WTC11 (cell line): ENCODE data around the gene UPF1. TPM values are rescaled to one million over a fixed set of nuclear protein-coding genes. Genes with fewer than 3 reads are reported as not detected.

ENCODE experiments used
- ATAC-seq: fragments of 200-7000 bp; cut with Tn5 transposase; 2 replicates; pipeline ENCODE4 v1.10.0; 2021; ENCODE audit warnings: mild to moderate bottlenecking, moderate library complexity
- CTCF ChIA-PET: fragments of 300-600 bp; sonication (Branson Sonifier 250); formaldehyde crosslinking; loops from one replicate; lab custom pipeline; 2021; ENCODE audit warnings: antibody characterized with exemption; lab: Charles Lee
- POLR2A ChIA-PET: fragments of 350-600 bp; sonication (Branson Sonifier 250); formaldehyde crosslinking; loops from one replicate; lab custom pipeline; 2021; ENCODE audit warnings: antibody characterized with exemption; lab: Charles Lee
- DNase-seq: peaks from one replicate; pipeline ENCODE4 v3.0.0; 2021; ENCODE audit warnings: low spot score
- H3K27ac Mint-ChIP-seq: 2 replicates; pipeline ENCODE4 v1.8.0; 2021; ENCODE audit warnings: mixed read lengths
- H3K27me3 Mint-ChIP-seq: 2 replicates; pipeline ENCODE4 v1.8.0; 2021; ENCODE audit warnings: low read depth, mild to moderate bottlenecking, moderate library complexity, mixed read lengths
- H3K36me3 Mint-ChIP-seq: 2 replicates; pipeline ENCODE4 v1.8.0; 2021; ENCODE audit warnings: mixed read lengths
- H3K4me1 Mint-ChIP-seq: 2 replicates; pipeline ENCODE4 v1.8.0; 2022; ENCODE audit warnings: mixed read lengths
- H3K4me3 Mint-ChIP-seq: 2 replicates; pipeline ENCODE4 v1.8.0; 2021; ENCODE audit warnings: mild to moderate bottlenecking, moderate library complexity, mixed read lengths
- H3K9me3 Mint-ChIP-seq: 2 replicates; pipeline ENCODE4 v1.8.0; 2021; ENCODE audit warnings: mixed read lengths
- CREB1 ChIP-seq: sonication (generic); formaldehyde crosslinking; IDR thresholded peaks from 2 replicates; pipeline ENCODE4 v1.8.0; 2023; ENCODE audit warnings: mild to moderate bottlenecking, missing genetic modification reagents
- GRHL2 ChIP-seq: fragments of 250-450 bp; sonication (Bioruptor Pico); IDR thresholded peaks from 2 replicates; pipeline ENCODE4 v1.8.0; 2022; ENCODE audit warnings: mild to moderate bottlenecking, moderate library complexity; ENCODE audit not compliant: insufficient replicate concordance, severe bottlenecking
- IRF2 ChIP-seq: sonication (generic); formaldehyde crosslinking; IDR thresholded peaks from 2 replicates; pipeline ENCODE4 v1.8.0; 2022; ENCODE audit warnings: low read depth, missing genetic modification reagents, borderline replicate concordance
- MXD4 ChIP-seq: fragments of 250-450 bp; sonication (Bioruptor Pico); IDR thresholded peaks from 2 replicates; pipeline ENCODE4 v1.8.0; 2021; ENCODE audit warnings: mild to moderate bottlenecking, moderate library complexity, borderline replicate concordance
- NFE2L1 ChIP-seq: sonication (generic); formaldehyde crosslinking; IDR thresholded peaks from 2 replicates; pipeline ENCODE4 v1.8.1; 2023; ENCODE audit warnings: missing genetic modification reagents
- NFYB ChIP-seq: sonication (generic); formaldehyde crosslinking; conservative IDR thresholded peaks from 2 replicates; pipeline ENCODE4 v1.8.0; 2022; ENCODE audit warnings: low read depth, missing genetic modification reagents
- NR2C2 ChIP-seq: sonication (generic); formaldehyde crosslinking; IDR thresholded peaks from 2 replicates; pipeline ENCODE4 v1.8.0; 2022; ENCODE audit warnings: mild to moderate bottlenecking, missing genetic modification reagents
- SMAD3 ChIP-seq: sonication (generic); formaldehyde crosslinking; IDR thresholded peaks from 2 replicates; pipeline ENCODE4 v1.8.0; 2022; ENCODE audit warnings: missing genetic modification reagents, mild to moderate bottlenecking, borderline replicate concordance
- ZNF317 ChIP-seq: sonication (generic); formaldehyde crosslinking; IDR thresholded peaks from 2 replicates; pipeline ENCODE4 v1.8.1; 2023; ENCODE audit warnings: low read depth, mild to moderate bottlenecking, moderate library complexity, missing genetic modification reagents, borderline replicate concordance
- ZNF416 ChIP-seq: fragments of 250-450 bp; sonication (Bioruptor Pico); IDR thresholded peaks from 2 replicates; pipeline ENCODE4 v1.9.0; 2021; ENCODE audit warnings: mild to moderate bottlenecking, inconsistent platforms
- total RNA-seq: library from RNA; stranded (reverse); gene quantifications from 3 replicates; pipeline ENCODE4 v1.2.3, GENCODE V29; 2021
- TF ChIP-seq, protein P1 (sequence below): fragments of 250-450 bp; sonication (Bioruptor Pico); IDR thresholded peaks from 2 replicates; pipeline ENCODE4 v2.1.2; 2022; ENCODE audit warnings: mild to moderate bottlenecking, moderate library complexity
- TF ChIP-seq, protein P2 (sequence below): sonication (generic); formaldehyde crosslinking; IDR thresholded peaks from 2 replicates; pipeline ENCODE4 v1.8.1; 2023; ENCODE audit warnings: mild to moderate bottlenecking, missing genetic modification reagents, moderate library complexity
- TF ChIP-seq, protein P3 (sequence below): sonication (generic); formaldehyde crosslinking; IDR thresholded peaks from 2 replicates; pipeline ENCODE4 v1.8.0; 2023; ENCODE audit warnings: missing genetic modification reagents
- TF ChIP-seq, protein P4 (sequence below): sonication (generic); formaldehyde crosslinking; conservative IDR thresholded peaks from 2 replicates; pipeline ENCODE4 v1.8.1; 2023; ENCODE audit warnings: mild to moderate bottlenecking, low read depth, missing genetic modification reagents, moderate library complexity
- TF ChIP-seq, protein P5 (sequence below): fragments of 250-450 bp; sonication (Bioruptor Pico); IDR thresholded peaks from 2 replicates; pipeline ENCODE4 v1.9.0; 2021; ENCODE audit warnings: mild to moderate bottlenecking, borderline replicate concordance
- TF ChIP-seq, protein P6 (sequence below): fragments of 250-450 bp; sonication (Bioruptor Pico); conservative IDR thresholded peaks from 2 replicates; pipeline ENCODE4 v1.9.0; 2021; ENCODE audit warnings: mild to moderate bottlenecking
- TF ChIP-seq, protein P7 (sequence below): sonication (generic); formaldehyde crosslinking; conservative IDR thresholded peaks from 2 replicates; pipeline ENCODE4 v1.8.1; 2022; ENCODE audit warnings: mild to moderate bottlenecking, missing genetic modification reagents
- TF ChIP-seq, protein P8 (sequence below): sonication (generic); formaldehyde crosslinking; IDR thresholded peaks from 2 replicates; pipeline ENCODE4 v1.8.0; 2023; ENCODE audit warnings: missing genetic modification reagents, mild to moderate bottlenecking, borderline replicate concordance

The UPF1 gene
- total RNA-seq, 1 experiment from 2014 or later: 82.5 TPM

DNA sequence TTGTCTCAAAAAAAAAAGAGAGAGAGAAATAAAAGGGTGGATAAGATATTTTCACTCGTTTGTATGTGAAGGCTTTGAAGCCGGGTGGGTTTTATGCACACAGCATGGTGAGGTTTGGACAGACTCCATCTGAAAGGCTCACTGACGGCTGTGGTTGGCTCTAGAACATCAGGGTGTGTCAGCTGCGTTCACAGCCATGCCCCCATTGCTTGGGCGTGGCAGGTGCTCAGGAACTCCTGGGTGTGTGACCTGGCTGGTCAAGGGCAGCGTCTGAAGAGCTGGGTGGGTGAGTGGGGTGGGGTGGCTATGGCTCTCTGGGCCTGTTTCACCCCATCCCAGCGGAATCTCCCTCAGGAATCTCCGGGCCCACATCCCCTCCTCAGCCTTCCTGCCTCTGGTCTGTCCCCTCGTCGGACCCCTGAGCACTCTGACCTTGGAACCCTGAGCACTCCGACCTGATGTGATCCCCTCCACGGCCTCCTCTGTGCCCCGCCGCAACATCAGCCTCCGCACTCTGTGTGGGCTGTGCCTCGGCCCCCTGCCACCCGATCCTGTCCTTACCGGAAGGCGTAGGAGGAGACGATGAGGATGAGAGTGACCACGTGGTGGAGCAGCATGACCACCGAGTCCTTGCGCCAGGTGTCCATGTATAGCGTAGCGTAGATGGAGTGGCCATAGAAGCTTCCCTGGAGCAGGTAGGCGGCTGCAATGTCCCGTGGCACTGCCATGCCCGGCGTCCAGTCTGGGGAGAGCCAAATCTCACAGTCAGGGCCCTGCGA is 52.0 kb downstream of the UPF1 start:
- H3K9me3 Mint-ChIP-seq: peaks cover 3% of the 10 kb centered on the region
- no peak overlapping the region for H3K27ac Mint-ChIP-seq
- no peaks in the 10 kb centered on the region for H3K4me1 Mint-ChIP-seq
- H3K36me3 Mint-ChIP-seq: peaks cover 18% of the 10 kb centered on the region
- no peaks in the 10 kb centered on the region for H3K27me3 Mint-ChIP-seq
- ChIA-PET POLR2A (no interaction called here), CTCF (no interaction called here)
- DNase-seq (no peak), ATAC-seq (no peak)
- no peak overlapping the region for H3K4me3 Mint-ChIP-seq
- TF ChIP-seq, protein P1, sequence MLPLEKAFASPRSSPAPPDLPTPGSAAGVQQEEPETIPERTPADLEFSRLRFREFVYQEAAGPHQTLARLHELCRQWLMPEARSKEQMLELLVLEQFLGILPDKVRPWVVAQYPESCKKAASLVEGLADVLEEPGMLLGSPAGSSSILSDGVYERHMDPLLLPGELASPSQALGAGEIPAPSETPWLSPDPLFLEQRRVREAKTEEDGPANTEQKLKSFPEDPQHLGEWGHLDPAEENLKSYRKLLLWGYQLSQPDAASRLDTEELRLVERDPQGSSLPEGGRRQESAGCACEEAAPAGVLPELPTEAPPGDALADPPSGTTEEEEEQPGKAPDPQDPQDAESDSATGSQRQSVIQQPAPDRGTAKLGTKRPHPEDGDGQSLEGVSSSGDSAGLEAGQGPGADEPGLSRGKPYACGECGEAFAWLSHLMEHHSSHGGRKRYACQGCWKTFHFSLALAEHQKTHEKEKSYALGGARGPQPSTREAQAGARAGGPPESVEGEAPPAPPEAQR (CRISPR knock-in tag): no peak
- TF ChIP-seq, protein P2, sequence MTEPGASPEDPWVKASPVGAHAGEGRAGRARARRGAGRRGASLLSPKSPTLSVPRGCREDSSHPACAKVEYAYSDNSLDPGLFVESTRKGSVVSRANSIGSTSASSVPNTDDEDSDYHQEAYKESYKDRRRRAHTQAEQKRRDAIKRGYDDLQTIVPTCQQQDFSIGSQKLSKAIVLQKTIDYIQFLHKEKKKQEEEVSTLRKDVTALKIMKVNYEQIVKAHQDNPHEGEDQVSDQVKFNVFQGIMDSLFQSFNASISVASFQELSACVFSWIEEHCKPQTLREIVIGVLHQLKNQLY (CRISPR knock-in tag): no peak
- TF ChIP-seq CREB1: no peak
- TF ChIP-seq GRHL2 (CRISPR knock-in tag): no peak
- TF ChIP-seq, protein P3, sequence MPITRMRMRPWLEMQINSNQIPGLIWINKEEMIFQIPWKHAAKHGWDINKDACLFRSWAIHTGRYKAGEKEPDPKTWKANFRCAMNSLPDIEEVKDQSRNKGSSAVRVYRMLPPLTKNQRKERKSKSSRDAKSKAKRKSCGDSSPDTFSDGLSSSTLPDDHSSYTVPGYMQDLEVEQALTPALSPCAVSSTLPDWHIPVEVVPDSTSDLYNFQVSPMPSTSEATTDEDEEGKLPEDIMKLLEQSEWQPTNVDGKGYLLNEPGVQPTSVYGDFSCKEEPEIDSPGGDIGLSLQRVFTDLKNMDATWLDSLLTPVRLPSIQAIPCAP (CRISPR knock-in tag): no peak
- no peak for TF ChIP-seq ZNF317 (CRISPR knock-in tag)
- TF ChIP-seq, protein P4, sequence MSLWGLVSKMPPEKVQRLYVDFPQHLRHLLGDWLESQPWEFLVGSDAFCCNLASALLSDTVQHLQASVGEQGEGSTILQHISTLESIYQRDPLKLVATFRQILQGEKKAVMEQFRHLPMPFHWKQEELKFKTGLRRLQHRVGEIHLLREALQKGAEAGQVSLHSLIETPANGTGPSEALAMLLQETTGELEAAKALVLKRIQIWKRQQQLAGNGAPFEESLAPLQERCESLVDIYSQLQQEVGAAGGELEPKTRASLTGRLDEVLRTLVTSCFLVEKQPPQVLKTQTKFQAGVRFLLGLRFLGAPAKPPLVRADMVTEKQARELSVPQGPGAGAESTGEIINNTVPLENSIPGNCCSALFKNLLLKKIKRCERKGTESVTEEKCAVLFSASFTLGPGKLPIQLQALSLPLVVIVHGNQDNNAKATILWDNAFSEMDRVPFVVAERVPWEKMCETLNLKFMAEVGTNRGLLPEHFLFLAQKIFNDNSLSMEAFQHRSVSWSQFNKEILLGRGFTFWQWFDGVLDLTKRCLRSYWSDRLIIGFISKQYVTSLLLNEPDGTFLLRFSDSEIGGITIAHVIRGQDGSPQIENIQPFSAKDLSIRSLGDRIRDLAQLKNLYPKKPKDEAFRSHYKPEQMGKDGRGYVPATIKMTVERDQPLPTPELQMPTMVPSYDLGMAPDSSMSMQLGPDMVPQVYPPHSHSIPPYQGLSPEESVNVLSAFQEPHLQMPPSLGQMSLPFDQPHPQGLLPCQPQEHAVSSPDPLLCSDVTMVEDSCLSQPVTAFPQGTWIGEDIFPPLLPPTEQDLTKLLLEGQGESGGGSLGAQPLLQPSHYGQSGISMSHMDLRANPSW: no peak
- TF ChIP-seq, protein P5, sequence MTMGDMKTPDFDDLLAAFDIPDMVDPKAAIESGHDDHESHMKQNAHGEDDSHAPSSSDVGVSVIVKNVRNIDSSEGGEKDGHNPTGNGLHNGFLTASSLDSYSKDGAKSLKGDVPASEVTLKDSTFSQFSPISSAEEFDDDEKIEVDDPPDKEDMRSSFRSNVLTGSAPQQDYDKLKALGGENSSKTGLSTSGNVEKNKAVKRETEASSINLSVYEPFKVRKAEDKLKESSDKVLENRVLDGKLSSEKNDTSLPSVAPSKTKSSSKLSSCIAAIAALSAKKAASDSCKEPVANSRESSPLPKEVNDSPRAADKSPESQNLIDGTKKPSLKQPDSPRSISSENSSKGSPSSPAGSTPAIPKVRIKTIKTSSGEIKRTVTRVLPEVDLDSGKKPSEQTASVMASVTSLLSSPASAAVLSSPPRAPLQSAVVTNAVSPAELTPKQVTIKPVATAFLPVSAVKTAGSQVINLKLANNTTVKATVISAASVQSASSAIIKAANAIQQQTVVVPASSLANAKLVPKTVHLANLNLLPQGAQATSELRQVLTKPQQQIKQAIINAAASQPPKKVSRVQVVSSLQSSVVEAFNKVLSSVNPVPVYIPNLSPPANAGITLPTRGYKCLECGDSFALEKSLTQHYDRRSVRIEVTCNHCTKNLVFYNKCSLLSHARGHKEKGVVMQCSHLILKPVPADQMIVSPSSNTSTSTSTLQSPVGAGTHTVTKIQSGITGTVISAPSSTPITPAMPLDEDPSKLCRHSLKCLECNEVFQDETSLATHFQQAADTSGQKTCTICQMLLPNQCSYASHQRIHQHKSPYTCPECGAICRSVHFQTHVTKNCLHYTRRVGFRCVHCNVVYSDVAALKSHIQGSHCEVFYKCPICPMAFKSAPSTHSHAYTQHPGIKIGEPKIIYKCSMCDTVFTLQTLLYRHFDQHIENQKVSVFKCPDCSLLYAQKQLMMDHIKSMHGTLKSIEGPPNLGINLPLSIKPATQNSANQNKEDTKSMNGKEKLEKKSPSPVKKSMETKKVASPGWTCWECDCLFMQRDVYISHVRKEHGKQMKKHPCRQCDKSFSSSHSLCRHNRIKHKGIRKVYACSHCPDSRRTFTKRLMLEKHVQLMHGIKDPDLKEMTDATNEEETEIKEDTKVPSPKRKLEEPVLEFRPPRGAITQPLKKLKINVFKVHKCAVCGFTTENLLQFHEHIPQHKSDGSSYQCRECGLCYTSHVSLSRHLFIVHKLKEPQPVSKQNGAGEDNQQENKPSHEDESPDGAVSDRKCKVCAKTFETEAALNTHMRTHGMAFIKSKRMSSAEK (CRISPR knock-in tag): no peak
- TF ChIP-seq ZNF416 (CRISPR knock-in tag): no peak
- TF ChIP-seq, protein P6, sequence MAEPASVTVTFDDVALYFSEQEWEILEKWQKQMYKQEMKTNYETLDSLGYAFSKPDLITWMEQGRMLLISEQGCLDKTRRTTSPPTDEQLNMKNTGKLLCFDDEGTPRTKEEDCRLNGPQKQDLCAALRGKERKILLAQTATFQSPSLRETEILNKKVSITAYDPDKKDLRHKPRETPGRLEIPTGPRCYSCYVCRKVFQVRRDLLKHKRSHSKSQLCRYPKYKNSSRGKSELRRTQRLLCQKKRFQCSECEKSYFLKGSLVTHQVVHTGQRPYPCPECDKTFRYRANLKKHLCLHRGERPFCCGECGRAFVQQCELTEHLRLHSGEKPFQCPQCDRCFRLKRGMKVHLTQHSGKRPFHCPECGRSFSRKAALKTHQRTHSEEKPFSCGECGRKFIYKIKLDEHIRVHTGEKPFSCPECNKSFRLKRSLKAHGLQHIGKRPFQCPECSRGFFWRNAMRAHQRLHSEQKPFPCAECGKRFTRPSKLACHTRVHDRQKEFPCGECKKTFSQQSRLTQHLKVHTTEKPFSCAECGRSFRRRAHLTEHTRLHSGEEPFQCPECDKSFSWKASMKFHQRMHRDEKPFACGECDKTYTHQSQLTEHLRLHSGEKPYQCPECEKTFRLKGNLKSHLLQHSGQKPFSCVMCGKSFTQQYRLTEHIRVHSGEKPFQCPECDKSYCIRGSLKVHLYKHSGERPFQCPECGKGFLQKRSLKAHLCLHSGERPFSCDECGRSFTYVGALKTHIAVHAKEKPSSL (CRISPR knock-in tag): no peak
- TF ChIP-seq SMAD3 (CRISPR knock-in tag): no peak
- TF ChIP-seq IRF2: no peak
- TF ChIP-seq, protein P7, sequence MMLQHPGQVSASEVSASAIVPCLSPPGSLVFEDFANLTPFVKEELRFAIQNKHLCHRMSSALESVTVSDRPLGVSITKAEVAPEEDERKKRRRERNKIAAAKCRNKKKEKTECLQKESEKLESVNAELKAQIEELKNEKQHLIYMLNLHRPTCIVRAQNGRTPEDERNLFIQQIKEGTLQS (CRISPR knock-in tag): no peak
- TF ChIP-seq NFYB (CRISPR knock-in tag): no peak
- TF ChIP-seq MXD4 (CRISPR knock-in tag): no peak
- no peak for TF ChIP-seq NFE2L1 (CRISPR knock-in tag)
- TF ChIP-seq, protein P8, sequence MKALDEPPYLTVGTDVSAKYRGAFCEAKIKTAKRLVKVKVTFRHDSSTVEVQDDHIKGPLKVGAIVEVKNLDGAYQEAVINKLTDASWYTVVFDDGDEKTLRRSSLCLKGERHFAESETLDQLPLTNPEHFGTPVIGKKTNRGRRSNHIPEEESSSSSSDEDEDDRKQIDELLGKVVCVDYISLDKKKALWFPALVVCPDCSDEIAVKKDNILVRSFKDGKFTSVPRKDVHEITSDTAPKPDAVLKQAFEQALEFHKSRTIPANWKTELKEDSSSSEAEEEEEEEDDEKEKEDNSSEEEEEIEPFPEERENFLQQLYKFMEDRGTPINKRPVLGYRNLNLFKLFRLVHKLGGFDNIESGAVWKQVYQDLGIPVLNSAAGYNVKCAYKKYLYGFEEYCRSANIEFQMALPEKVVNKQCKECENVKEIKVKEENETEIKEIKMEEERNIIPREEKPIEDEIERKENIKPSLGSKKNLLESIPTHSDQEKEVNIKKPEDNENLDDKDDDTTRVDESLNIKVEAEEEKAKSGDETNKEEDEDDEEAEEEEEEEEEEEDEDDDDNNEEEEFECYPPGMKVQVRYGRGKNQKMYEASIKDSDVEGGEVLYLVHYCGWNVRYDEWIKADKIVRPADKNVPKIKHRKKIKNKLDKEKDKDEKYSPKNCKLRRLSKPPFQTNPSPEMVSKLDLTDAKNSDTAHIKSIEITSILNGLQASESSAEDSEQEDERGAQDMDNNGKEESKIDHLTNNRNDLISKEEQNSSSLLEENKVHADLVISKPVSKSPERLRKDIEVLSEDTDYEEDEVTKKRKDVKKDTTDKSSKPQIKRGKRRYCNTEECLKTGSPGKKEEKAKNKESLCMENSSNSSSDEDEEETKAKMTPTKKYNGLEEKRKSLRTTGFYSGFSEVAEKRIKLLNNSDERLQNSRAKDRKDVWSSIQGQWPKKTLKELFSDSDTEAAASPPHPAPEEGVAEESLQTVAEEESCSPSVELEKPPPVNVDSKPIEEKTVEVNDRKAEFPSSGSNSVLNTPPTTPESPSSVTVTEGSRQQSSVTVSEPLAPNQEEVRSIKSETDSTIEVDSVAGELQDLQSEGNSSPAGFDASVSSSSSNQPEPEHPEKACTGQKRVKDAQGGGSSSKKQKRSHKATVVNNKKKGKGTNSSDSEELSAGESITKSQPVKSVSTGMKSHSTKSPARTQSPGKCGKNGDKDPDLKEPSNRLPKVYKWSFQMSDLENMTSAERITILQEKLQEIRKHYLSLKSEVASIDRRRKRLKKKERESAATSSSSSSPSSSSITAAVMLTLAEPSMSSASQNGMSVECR: no peak
- TF ChIP-seq NR2C2 (CRISPR knock-in tag): no peak
